ENCODE results near the gene PDE7B. TPM values are rescaled to one million over a fixed set of nuclear protein-coding genes. Genes with fewer than 3 reads are reported as not detected.

The PDE7B gene
- total and polyA plus RNA-seq, 2 donors (not counting 1 experiment from before 2014, with no cell fraction given), result 2.6 to 7.5 TPM

DNA sequence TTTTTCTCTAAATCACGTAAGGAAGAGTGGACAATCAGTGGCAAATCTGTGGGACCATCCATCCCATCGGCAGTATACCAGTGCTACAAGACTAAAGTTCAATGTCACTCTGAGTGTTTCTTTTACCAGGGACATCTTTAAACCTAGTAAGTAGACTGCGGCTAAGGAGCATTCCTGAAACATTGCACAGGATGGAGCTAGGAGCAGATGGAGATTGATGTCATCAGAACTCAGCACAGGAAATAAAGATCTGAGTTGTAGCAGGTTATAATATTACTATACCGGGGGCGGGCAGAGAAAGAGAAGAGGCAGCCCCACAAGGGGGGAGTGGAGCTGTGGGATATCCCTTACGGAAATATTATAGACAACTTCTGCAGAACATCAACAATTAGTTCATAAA lies 236.5 kb downstream of the PDE7B start:
- ATAC-seq (ENCODE audit: low read depth) (no peak), DNase-seq (no peak)
- no peak overlapping the region for H3K27ac Mint-ChIP-seq
- no peak overlapping the region for H3K4me3 ChIP-seq (ENCODE audit: control extremely low read depth in 1 of 5, extremely low read depth in 1 of 5, insufficient read depth in 1 of 5, low read depth in 2 of 5, low read length in 4 of 5)
- H3K4me1 Mint-ChIP-seq, result no peaks in the 10 kb centered on the region
- 100% methylated on average over 3 of the region's 6 CpGs for WGBS (ENCODE audit: insufficient coverage)
- H3K27ac ChIP-seq (ENCODE audit: low read length in 2 of 2), result no peak overlapping the region
- H3K4me1 ChIP-seq (ENCODE audit: control insufficient read depth in 2 of 2, insufficient read depth in 2 of 2, low read length in 2 of 2), result no peaks in the 10 kb centered on the region
- no peaks in the 10 kb centered on the region for H3K27me3 ChIP-seq (replicated peaks in 1 of 4; ENCODE audit: control extremely low read depth in 1 of 4, control insufficient read depth in 3 of 4, insufficient read depth in 4 of 4, low read length in 3 of 4)
- H3K4me2 ChIP-seq (replicated peaks; ENCODE audit: low read depth, low read length, poor library complexity, severe bottlenecking), result no peak overlapping the region
- no peak overlapping the region for H3K9ac ChIP-seq (ENCODE audit: low read length)
- no peak for TF ChIP-seq EZH2 (IDR thresholded peaks at IDR 0.05; ENCODE audit: borderline replicate concordance, insufficient read depth, low read depth, low read length, poor library complexity, severe bottlenecking)
- TF ChIP-seq, protein P1, sequence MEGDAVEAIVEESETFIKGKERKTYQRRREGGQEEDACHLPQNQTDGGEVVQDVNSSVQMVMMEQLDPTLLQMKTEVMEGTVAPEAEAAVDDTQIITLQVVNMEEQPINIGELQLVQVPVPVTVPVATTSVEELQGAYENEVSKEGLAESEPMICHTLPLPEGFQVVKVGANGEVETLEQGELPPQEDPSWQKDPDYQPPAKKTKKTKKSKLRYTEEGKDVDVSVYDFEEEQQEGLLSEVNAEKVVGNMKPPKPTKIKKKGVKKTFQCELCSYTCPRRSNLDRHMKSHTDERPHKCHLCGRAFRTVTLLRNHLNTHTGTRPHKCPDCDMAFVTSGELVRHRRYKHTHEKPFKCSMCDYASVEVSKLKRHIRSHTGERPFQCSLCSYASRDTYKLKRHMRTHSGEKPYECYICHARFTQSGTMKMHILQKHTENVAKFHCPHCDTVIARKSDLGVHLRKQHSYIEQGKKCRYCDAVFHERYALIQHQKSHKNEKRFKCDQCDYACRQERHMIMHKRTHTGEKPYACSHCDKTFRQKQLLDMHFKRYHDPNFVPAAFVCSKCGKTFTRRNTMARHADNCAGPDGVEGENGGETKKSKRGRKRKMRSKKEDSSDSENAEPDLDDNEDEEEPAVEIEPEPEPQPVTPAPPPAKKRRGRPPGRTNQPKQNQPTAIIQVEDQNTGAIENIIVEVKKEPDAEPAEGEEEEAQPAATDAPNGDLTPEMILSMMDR (IDR thresholded peaks at IDR 0.05), result no peak
- CTCF ChIA-PET, result no interaction called here
- intact Hi-C loops (cut with micrococcal nuclease), result no loop called here
- no peak overlapping the region for H2AFZ ChIP-seq (ENCODE audit: insufficient read depth, low read depth, low read length, poor library complexity, severe bottlenecking)
- POLR2A ChIA-PET, result no interaction called here
- no peaks in the 10 kb centered on the region for H3K9me3 Mint-ChIP-seq (ENCODE audit: insufficient read depth)
- H3K36me3 ChIP-seq (replicated peaks in 1 of 2; ENCODE audit: control extremely low read depth in 1 of 2, control insufficient read depth in 1 of 2, extremely low read depth in 1 of 2, insufficient read depth in 2 of 2, low read length in 1 of 2), result no peaks in the 10 kb centered on the region
- H3K79me2 ChIP-seq (ENCODE audit: control insufficient read depth, insufficient read depth, low read length), result no peaks in the 10 kb centered on the region
- no peaks in the 10 kb centered on the region for H3K27me3 Mint-ChIP-seq
- no peak overlapping the region for H3K4me3 Mint-ChIP-seq
- no peaks in the 10 kb centered on the region for H4K20me1 ChIP-seq (ENCODE audit: control insufficient read depth, insufficient read depth, low read length, poor library complexity, severe bottlenecking)
- no peaks in the 10 kb centered on the region for H3K9me3 ChIP-seq (ENCODE audit: control extremely low read depth in 1 of 3, control insufficient read depth in 2 of 3, insufficient read depth in 1 of 3, low read length in 2 of 3)

- ChIA-PET CTCF (no interaction called here), POLR2A (no interaction called here)
- Histone ChIP-seq H3K4me1 (ENCODE audit: control insufficient read depth in 2 of 2, insufficient read depth in 2 of 2, low read length in 2 of 2) (no peaks in the 10 kb centered on the region), H3K9ac (ENCODE audit: low read length) (no peak overlapping the region), H4K20me1 (ENCODE audit: control insufficient read depth, insufficient read depth, low read length, poor library complexity, severe bottlenecking) (no peaks in the 10 kb centered on the region), H3K27me3 (replicated peaks in 1 of 4; ENCODE audit: control extremely low read depth in 1 of 4, control insufficient read depth in 3 of 4, insufficient read depth in 4 of 4, low read length in 3 of 4) (no peaks in the 10 kb centered on the region), H3K9me3 (ENCODE audit: control extremely low read depth in 1 of 3, control insufficient read depth in 2 of 3, insufficient read depth in 1 of 3, low read length in 2 of 3) (no peaks in the 10 kb centered on the region), H3K27ac (ENCODE audit: low read length in 2 of 2) (no peak overlapping the region), H3K79me2 (ENCODE audit: control insufficient read depth, insufficient read depth, low read length) (no peaks in the 10 kb centered on the region), H2AFZ (ENCODE audit: insufficient read depth, low read depth, low read length, poor library complexity, severe bottlenecking) (no peak overlapping the region), H3K4me2 (replicated peaks; ENCODE audit: low read depth, low read length, poor library complexity, severe bottlenecking) (no peak overlapping the region), H3K4me3 (ENCODE audit: control extremely low read depth in 1 of 5, extremely low read depth in 1 of 5, insufficient read depth in 1 of 5, low read depth in 2 of 5, low read length in 4 of 5) (no peak overlapping the region), H3K36me3 (replicated peaks in 1 of 2; ENCODE audit: control extremely low read depth in 1 of 2, control insufficient read depth in 1 of 2, extremely low read depth in 1 of 2, insufficient read depth in 2 of 2, low read length in 1 of 2) (no peaks in the 10 kb centered on the region)
- intact Hi-C loops (cut with micrococcal nuclease), result no loop called here
- no peak overlapping the region for H3K27ac Mint-ChIP-seq
- TF ChIP-seq, protein P1 (IDR thresholded peaks at IDR 0.05), result no peak
- TF ChIP-seq EZH2 (IDR thresholded peaks at IDR 0.05; ENCODE audit: borderline replicate concordance, insufficient read depth, low read depth, low read length, poor library complexity, severe bottlenecking), result no peak
- no peaks in the 10 kb centered on the region for H3K27me3 Mint-ChIP-seq
- no peaks in the 10 kb centered on the region for H3K9me3 Mint-ChIP-seq (ENCODE audit: insufficient read depth)
- DNase-seq (no peak), ATAC-seq (ENCODE audit: low read depth) (no peak)
- H3K4me3 Mint-ChIP-seq, result no peak overlapping the region
- H3K4me1 Mint-ChIP-seq, result no peaks in the 10 kb centered on the region
- WGBS (ENCODE audit: insufficient coverage), result 80% methylated on average over 1 of the region's 5 CpGs
Measured at GRCh38 chr6:136088693-136089092, 237.2 kb downstream of the PDE7B start.
